ENCODE results near the gene LRP11. TPM values are rescaled to one million over a fixed set of nuclear protein-coding genes. Genes with fewer than 3 reads are reported as not detected.

LRP11 gene
- total RNA-seq, 4 donors from 2014 or later = 56.0 to 98.3 (median 78.4) TPM

GRCh38 chr6:149861603-149862423, 2.3 kb downstream of the LRP11 start:
- TF ChIP-seq POLR2A (IDR thresholded peaks at IDR 0.05) (no peak), CTCF (IDR thresholded peaks at IDR 0.05) (no peak)
- H3K4me3 ChIP-seq (ENCODE audit: low read depth, poor library complexity, severe bottlenecking) = no peak overlapping the region
- DNase-seq (ENCODE audit: low spot score in 2 of 2) = no peak
- WGBS, 2 donors = 74 to 78% methylated on average over 14 of the region's 14 CpGs
- intact Hi-C loops (cut with DNase I; ENCODE audit: low total_unique reads) = no loop called here

GRCh38 chr6:149860834-149861602, 3.1 kb downstream of the LRP11 start:
- no peak overlapping the region for H3K4me3 ChIP-seq (ENCODE audit: low read depth, poor library complexity, severe bottlenecking)
- WGBS, 2 donors = 89 to 90% methylated on average over 14 of the region's 14 CpGs
- DNase-seq (ENCODE audit: low spot score in 2 of 2) = no peak
- intact Hi-C loops (cut with DNase I; ENCODE audit: low total_unique reads) = no loop called here
- TF ChIP-seq CTCF (IDR thresholded peaks at IDR 0.05) = no peak
- no peak for TF ChIP-seq POLR2A (IDR thresholded peaks at IDR 0.05)

GRCh38 chr6:149860513-149860833, 3.7 kb downstream of the LRP11 start:
- no peak for TF ChIP-seq POLR2A (IDR thresholded peaks at IDR 0.05)
- peak in 1 of 3 donors; percentile 57 for TF ChIP-seq CTCF (IDR thresholded peaks at IDR 0.05)
- DNase-seq (ENCODE audit: low spot score in 2 of 2) = no peak
- intact Hi-C loops (cut with DNase I; ENCODE audit: low total_unique reads) = no loop called here

GRCh38 chr6:149859938-149860337, 4.2 kb downstream of the LRP11 start:
- intact Hi-C loops (cut with DNase I; ENCODE audit: low total_unique reads) = no loop called here
- no peak overlapping the region for H3K4me3 ChIP-seq (ENCODE audit: low read depth, poor library complexity, severe bottlenecking)
- DNase-seq (ENCODE audit: low spot score in 2 of 2) = no peak
- WGBS, 2 donors = 92 to 96% methylated on average over 3 of the region's 3 CpGs
- TF ChIP-seq POLR2A (IDR thresholded peaks at IDR 0.05) (no peak), CTCF (IDR thresholded peaks at IDR 0.05) (no peak)

More at GRCh38 chr6:149860513-149860833, 3.7 kb downstream of the LRP11 start:
- no peak overlapping the region for H3K4me3 ChIP-seq (ENCODE audit: low read depth, poor library complexity, severe bottlenecking)
- WGBS, 2 donors = 91 to 95% methylated on average over 5 of the region's 5 CpGs

- intact Hi-C loops (cut with DNase I; ENCODE audit: low total_unique reads) = no loop called here
- H3K4me3 ChIP-seq (ENCODE audit: low read depth, poor library complexity, severe bottlenecking) = no peak overlapping the region
- DNase-seq (ENCODE audit: low spot score in 2 of 2) = no peak
- TF ChIP-seq POLR2A (IDR thresholded peaks at IDR 0.05) = no peak
- no peak for TF ChIP-seq CTCF (IDR thresholded peaks at IDR 0.05)
- 53 to 68% methylated on average over 7 of the region's 7 CpGs for WGBS, 2 donors
Measured at GRCh38 chr6:149859368-149859767, 4.8 kb downstream of the LRP11 start.

Data from lower leg skin (tissue), 4 donors.